Measurements from ENCODE around the gene BFSP2.
"Not testable (repeated sequence)": the region's sequence is repeated elsewhere in the genome, so short reads cannot be mapped to it uniquely, and the experiment has no call there.

Gene BFSP2

GRCh38 chr3:133469140-133469731 is 69.4 kb downstream of the BFSP2 start:
- no peak for DNase-seq (ENCODE audit: low read depth)
- H3K4me3 ChIP-seq (ENCODE audit: low read depth, low read length) = no peak overlapping the region
- TF ChIP-seq, protein P1, sequence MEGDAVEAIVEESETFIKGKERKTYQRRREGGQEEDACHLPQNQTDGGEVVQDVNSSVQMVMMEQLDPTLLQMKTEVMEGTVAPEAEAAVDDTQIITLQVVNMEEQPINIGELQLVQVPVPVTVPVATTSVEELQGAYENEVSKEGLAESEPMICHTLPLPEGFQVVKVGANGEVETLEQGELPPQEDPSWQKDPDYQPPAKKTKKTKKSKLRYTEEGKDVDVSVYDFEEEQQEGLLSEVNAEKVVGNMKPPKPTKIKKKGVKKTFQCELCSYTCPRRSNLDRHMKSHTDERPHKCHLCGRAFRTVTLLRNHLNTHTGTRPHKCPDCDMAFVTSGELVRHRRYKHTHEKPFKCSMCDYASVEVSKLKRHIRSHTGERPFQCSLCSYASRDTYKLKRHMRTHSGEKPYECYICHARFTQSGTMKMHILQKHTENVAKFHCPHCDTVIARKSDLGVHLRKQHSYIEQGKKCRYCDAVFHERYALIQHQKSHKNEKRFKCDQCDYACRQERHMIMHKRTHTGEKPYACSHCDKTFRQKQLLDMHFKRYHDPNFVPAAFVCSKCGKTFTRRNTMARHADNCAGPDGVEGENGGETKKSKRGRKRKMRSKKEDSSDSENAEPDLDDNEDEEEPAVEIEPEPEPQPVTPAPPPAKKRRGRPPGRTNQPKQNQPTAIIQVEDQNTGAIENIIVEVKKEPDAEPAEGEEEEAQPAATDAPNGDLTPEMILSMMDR (IDR thresholded peaks at IDR 0.05; ENCODE audit: low read depth, low read length, missing control alignments) = no peak
- in situ Hi-C loops (cut with HindIII; ENCODE audit: low sequenced_read_pairs) = no loop called here

DNA sequence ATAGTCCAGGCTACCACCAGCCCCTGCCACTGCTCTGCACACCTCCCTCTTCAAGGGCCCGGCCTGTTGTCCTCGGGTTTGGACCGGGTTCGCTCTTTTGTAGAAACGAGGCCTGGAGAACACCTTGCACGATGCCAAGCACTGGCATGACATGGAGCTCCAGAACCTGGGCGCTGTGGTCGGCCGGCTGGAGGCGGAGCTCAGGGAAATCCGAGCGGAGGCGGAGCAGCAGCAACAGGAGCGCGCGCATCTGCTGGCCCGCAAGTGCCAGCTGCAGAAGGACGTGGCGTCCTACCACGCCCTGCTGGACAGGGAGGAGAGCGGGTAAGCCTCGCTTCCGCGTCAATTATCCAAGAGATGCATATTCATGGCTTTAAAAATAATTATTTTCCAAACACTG is 72.4 kb downstream of the BFSP2 start:
- DNase-seq (ENCODE audit: low read depth) = no peak
- no peak overlapping the region for H3K4me3 ChIP-seq (ENCODE audit: low read depth, low read length)
- in situ Hi-C loops (cut with HindIII; ENCODE audit: low sequenced_read_pairs) = no loop called here
- TF ChIP-seq, protein P1 (IDR thresholded peaks at IDR 0.05; ENCODE audit: low read depth, low read length, missing control alignments) = no peak

DNA sequence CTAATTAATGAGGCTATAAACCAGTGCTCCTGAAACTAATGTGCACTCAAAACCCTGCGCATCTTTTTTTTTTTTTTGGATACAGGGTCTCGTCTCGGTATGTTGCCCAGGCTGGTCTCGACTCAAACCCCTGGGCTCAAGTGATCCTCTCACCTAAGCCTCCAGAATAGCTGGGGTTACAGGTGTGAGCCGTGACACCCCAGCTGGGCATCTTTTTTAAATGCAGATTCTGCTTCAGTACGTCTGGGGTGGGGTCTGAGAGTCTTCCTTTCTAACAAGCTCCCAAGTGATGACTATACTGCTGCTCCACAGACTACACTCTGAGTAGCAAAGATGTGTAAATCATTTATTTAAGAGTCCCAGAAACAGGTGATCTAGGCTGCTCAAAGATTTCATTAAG is 73.0 kb downstream of the BFSP2 start:
- TF ChIP-seq, protein P1 (IDR thresholded peaks at IDR 0.05; ENCODE audit: low read depth, low read length, missing control alignments) = no peak
- in situ Hi-C loops (cut with HindIII; ENCODE audit: low sequenced_read_pairs) = no loop called here
- H3K4me3 ChIP-seq (ENCODE audit: low read depth, low read length) = no peak overlapping the region
- no peak for DNase-seq (ENCODE audit: low read depth)

DNA sequence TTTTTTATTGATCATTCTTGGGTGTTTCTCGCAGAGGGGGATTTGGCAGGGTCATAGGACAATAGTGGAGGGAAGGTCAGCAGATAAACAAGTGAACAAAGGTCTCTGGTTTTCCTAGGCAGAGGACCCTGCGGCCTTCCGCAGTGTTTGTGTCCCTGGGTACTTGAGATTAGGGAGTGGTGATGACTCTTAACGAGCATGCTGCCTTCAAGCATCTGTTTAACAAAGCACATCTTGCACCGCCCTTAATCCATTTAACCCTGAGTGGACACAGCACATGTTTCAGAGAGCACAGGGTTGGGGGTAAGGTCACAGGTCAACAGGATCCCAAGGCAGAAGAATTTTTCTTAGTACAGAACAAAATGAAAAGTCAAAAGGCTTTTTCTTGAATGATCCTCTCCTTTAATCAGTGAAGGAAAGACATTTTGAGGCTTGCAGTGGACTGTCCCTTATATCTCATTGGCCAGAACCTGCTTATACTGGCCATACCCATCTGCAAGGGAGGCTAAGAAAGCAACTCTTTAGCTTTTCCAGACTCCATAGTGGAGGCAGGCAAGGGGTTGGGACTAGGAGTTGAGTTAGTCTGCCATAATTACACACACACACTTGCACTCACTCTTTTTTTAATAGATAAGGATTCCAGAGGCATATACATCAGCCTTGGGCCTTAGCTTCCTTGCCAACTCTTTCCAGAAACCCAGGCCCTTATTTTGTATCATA is 73.8 kb downstream of the BFSP2 start:
- DNase-seq (ENCODE audit: low read depth); in situ Hi-C loops (cut with HindIII; ENCODE audit: low sequenced_read_pairs); H3K4me3 ChIP-seq (ENCODE audit: low read depth, low read length): not testable (repeated sequence)

- H3K4me3 ChIP-seq (ENCODE audit: low read depth, low read length) = no peak overlapping the region
- TF ChIP-seq, protein P1 (IDR thresholded peaks at IDR 0.05; ENCODE audit: low read depth, low read length, missing control alignments) = no peak
- DNase-seq (ENCODE audit: low read depth) = no peak
- in situ Hi-C loops (cut with HindIII; ENCODE audit: low sequenced_read_pairs) = no loop called here
These were observed 74.5 kb downstream of the BFSP2 start for GRCh38 chr3:133474251-133474801.

GRCh38 chr3:133474817-133475216 is 75.0 kb downstream of the BFSP2 start:
- no peak overlapping the region for H3K4me3 ChIP-seq (ENCODE audit: low read depth, low read length)
- TF ChIP-seq, protein P1 (IDR thresholded peaks at IDR 0.05; ENCODE audit: low read depth, low read length, missing control alignments) = no peak
- DNase-seq (ENCODE audit: low read depth) = no peak
- in situ Hi-C loops (cut with HindIII; ENCODE audit: low sequenced_read_pairs) = no loop called here
